EH (cell line): ENCODE data around the gene PCDHB16.

Experiments used
- DNase-seq: peaks from one replicate; pipeline ENCODE4 v3.0.0-alpha.2; 2015; ENCODE audit warnings: low read depth

The PCDHB16 gene

DNA sequence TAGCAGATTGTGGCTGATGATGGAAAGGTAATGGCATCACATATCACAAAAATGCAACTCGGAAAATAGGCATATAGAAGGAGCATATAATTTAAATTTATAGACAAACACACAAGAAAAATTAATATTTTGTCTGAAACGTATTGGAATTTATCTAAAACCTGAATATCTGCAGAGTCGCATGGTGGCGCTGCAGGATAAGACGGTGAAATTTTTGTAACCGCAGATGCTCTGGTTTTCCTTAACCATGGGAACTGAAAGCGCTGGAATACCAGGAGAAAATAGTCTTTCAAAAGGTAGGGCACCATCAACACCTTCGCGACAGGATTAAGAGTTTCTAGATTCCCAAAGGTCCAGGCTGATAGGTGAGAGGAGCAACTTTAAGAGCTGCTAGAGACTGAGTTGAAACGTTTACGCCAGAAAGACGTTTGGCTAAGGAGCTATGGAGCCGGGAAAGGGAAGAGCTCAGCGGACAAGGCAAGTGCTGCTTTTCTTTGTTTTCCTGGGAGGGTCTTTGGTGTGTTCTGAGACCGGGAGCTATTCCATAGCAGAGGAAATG lies 52.0 kb downstream of the PCDHB16 start:
- DNase-seq: peak; percentile 32
